Prostate gland (tissue), 2 donors: ENCODE results near the gene MACIR. TPM values are rescaled to one million over a fixed set of nuclear protein-coding genes. Genes with fewer than 3 reads are reported as not detected.

Experiments
- DNase-seq: peaks from one replicate; pipeline ENCODE4 v3.0.0-alpha.2; 2019; ENCODE audit warnings: low spot score
- H3K27ac ChIP-seq, 2 donors: fragments of 200-600 bp; sonication (generic); 2 replicates each; pipeline ENCODE4 v1.5.1; 2017 to 2019
- H3K27me3 ChIP-seq: fragments of 200-600 bp; sonication (generic); replicated peaks from 2 replicates; pipeline ENCODE4 v1.5.1; 2019; ENCODE audit not compliant: insufficient read depth
- H3K36me3 ChIP-seq, 2 donors: fragments of 200-600 bp; sonication (generic); 1 replicate in 1 of 2; 2 replicates in 1 of 2; pipeline versions ENCODE4 v1.5.1 to v1.8.1; 2017 to 2019
- H3K4me1 ChIP-seq: fragments of 200-600 bp; sonication (generic); replicated peaks from 2 replicates; pipeline ENCODE4 v1.5.1; 2019
- H3K4me3 ChIP-seq, 2 donors: fragments of 200-600 bp; sonication (generic); 2 replicates each; pipeline ENCODE4 v1.5.1; 2017 to 2019
- H3K9me3 ChIP-seq: fragments of 200-600 bp; sonication (generic); 2 replicates; pipeline ENCODE4 v1.5.1; 2017
- CTCF ChIP-seq, 4 experiments: fragments of 200-600 bp in 2 of 4; fragments of 450-650 bp in 2 of 4; sonication (generic) in 2 of 4; IDR thresholded peaks; 1 replicate in 3 of 4; 2 replicates in 1 of 4; pipeline ENCODE4 v1.5.1; 2016 to 2019; ENCODE audit warnings: antibody characterized with exemption in 4 of 4, mild to moderate bottlenecking in 2 of 4, moderate library complexity in 2 of 4
- POLR2A ChIP-seq: fragments of 450-650 bp; IDR thresholded peaks from one replicate; pipeline ENCODE4 v1.6.1; 2016; ENCODE audit warnings: antibody characterized with exemption, mild to moderate bottlenecking
- POLR2AphosphoS5 ChIP-seq: sonication (generic); formaldehyde crosslinking; IDR thresholded peaks from one replicate; pipeline ENCODE4 v1.6.1; 2017; ENCODE audit warnings: antibody characterized with exemption
- WGBS: methylation state at CpG from one replicate; pipeline ENCODE4 v1.1.5; 2018; 5-methylcytosine and 5-hydroxymethylcytosine counted together
- intact Hi-C: fragments of 100-400 bp; cut with DNase I; formaldehyde crosslinking; loops from one replicate; pipeline ENCODE4 v1.14.2; 2022
- total RNA-seq, 2 donors: library from RNA; depleted of rRNA; stranded (reverse); fragments of >200 nt; gene quantifications; one replicate each; pipeline ENCODE4 v1.1.0, GENCODE V29; 2016

Gene MACIR
- total RNA-seq, 2 donors from 2014 or later, result 10.4 to 20.1 TPM

GRCh38 chr5:103259705-103260355, 1.3 kb downstream of the MACIR start:
- 2% methylated on average over 20 of the region's 20 CpGs for WGBS
- Histone ChIP-seq H3K9me3 (no peaks in the 10 kb centered on the region), H3K27me3 (no peaks in the 10 kb centered on the region), H3K27ac (peak overlapping the region; percentile 75 to 76), H3K4me3 (peak overlapping the region; percentile 67 to 82), H3K36me3 (no peaks in the 10 kb centered on the region), H3K4me1 (no peaks in the 10 kb centered on the region)
- TF ChIP-seq CTCF (IDR thresholded peaks at IDR 0.05) (no peak), POLR2AphosphoS5 (no peak), POLR2A (no peak)
- DNase-seq, result no peak
- intact Hi-C loops, result no loop called here

GRCh38 chr5:103260951-103261350, 2.4 kb downstream of the MACIR start:
- no peak overlapping the region for H3K27ac ChIP-seq
- DNase-seq, result no peak
- no peak overlapping the region for H3K4me3 ChIP-seq
- 69% methylated on average over 3 of the region's 3 CpGs for WGBS
- H3K9me3 ChIP-seq, result no peaks in the 10 kb centered on the region
- H3K4me1 ChIP-seq, result no peaks in the 10 kb centered on the region
- H3K36me3 ChIP-seq, result no peaks in the 10 kb centered on the region
- TF ChIP-seq CTCF (IDR thresholded peaks at IDR 0.05) (no peak), POLR2A (no peak), POLR2AphosphoS5 (no peak)
- intact Hi-C loops, result no loop called here
- H3K27me3 ChIP-seq, result no peaks in the 10 kb centered on the region

- TF ChIP-seq POLR2A (no peak), CTCF (IDR thresholded peaks at IDR 0.05) (no peak), POLR2AphosphoS5 (no peak)
- Histone ChIP-seq H3K27ac (no peak overlapping the region), H3K27me3 (no peaks in the 10 kb centered on the region), H3K36me3 (no peaks in the 10 kb centered on the region), H3K4me1 (no peaks in the 10 kb centered on the region), H3K9me3 (no peaks in the 10 kb centered on the region), H3K4me3 (no peak overlapping the region)
- intact Hi-C loops, result no loop called here
- DNase-seq, result no peak
- WGBS, result 63% methylated on average over 1 of the region's 1 CpG
These were observed 3.9 kb downstream of the MACIR start for GRCh38 chr5:103262422-103262871.

GRCh38 chr5:103263054-103263453, 4.5 kb downstream of the MACIR start:
- intact Hi-C loops, result no loop called here
- 70% methylated on average over 2 of the region's 2 CpGs for WGBS
- Histone ChIP-seq H3K27ac (no peak overlapping the region), H3K9me3 (no peaks in the 10 kb centered on the region), H3K36me3 (no peaks in the 10 kb centered on the region), H3K4me1 (no peaks in the 10 kb centered on the region), H3K27me3 (no peaks in the 10 kb centered on the region), H3K4me3 (no peak overlapping the region)
- no peak for DNase-seq
- no peak for TF ChIP-seq POLR2AphosphoS5
- no peak for TF ChIP-seq POLR2A
- no peak for TF ChIP-seq CTCF (IDR thresholded peaks at IDR 0.05)

- Histone ChIP-seq H3K4me1 (no peaks in the 10 kb centered on the region), H3K4me3 (no peak overlapping the region), H3K9me3 (no peaks in the 10 kb centered on the region), H3K27me3 (no peaks in the 10 kb centered on the region), H3K36me3 (no peaks in the 10 kb centered on the region), H3K27ac (no peak overlapping the region)
- TF ChIP-seq POLR2AphosphoS5, result no peak
- no peak for TF ChIP-seq CTCF (IDR thresholded peaks at IDR 0.05)
- TF ChIP-seq POLR2A, result no peak
- intact Hi-C loops, result no loop called here
- DNase-seq, result no peak
These were observed 5.9 kb downstream of the MACIR start for GRCh38 chr5:103264508-103264907.
